ENCODE measurements around the gene RUNX1.
"Not testable (repeated sequence)": the region's sequence is repeated elsewhere in the genome, so short reads cannot be mapped to it uniquely, and the experiment has no call there.

The RUNX1 gene

GRCh38 chr21:34817821-34818661, 231.1 kb downstream of the RUNX1 start:
- no peak for DNase-seq

DNA sequence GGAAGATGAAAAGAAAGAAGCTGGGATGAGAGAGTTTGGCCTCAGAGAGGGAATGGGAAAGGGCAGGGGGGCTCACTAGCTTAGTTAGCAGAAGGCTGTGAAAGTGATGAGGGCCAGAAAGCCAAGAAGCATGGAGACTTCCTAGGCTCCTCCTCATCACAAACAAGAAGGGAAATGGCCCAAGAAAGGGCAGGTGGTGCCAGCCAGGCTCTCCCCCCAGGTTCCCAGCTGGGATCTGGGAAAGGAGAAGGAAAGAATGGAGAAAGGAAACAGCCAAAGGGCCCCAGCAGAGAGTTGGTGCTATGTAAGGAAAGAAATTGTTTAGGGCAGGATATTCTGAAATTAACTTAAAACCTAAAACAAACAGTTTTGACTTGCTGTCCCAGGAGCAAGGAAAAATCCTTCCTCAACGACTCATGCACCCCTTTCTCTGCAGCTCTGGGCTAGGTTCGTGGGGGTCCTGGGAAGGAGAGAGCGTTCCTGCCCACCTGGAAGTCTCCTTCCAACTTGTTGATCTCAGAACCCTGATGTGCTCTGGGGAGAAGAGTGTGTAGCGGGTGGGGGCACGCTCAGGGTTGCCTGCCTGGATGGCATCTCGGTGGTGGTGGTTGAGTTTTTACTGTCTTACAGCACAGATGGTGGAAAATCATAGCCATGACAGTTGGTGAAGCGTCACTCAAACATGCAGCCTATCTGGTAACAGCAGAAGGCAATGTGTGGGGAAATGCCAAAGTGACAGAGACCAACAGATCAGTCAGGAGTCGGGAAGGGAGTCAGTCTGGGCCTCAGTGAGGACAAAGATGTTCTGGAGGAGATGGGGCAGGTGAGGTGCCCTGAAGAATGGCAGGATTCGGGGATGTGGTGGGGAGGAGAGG, 233.0 kb downstream of the RUNX1 start:
- no peak for DNase-seq

GRCh38 chr21:34814529-34814951, 234.6 kb downstream of the RUNX1 start:
- peak; percentile 81 for DNase-seq

- no peak for DNase-seq
Observed at GRCh38 chr21:34813266-34813894, 235.7 kb downstream of the RUNX1 start.

DNA sequence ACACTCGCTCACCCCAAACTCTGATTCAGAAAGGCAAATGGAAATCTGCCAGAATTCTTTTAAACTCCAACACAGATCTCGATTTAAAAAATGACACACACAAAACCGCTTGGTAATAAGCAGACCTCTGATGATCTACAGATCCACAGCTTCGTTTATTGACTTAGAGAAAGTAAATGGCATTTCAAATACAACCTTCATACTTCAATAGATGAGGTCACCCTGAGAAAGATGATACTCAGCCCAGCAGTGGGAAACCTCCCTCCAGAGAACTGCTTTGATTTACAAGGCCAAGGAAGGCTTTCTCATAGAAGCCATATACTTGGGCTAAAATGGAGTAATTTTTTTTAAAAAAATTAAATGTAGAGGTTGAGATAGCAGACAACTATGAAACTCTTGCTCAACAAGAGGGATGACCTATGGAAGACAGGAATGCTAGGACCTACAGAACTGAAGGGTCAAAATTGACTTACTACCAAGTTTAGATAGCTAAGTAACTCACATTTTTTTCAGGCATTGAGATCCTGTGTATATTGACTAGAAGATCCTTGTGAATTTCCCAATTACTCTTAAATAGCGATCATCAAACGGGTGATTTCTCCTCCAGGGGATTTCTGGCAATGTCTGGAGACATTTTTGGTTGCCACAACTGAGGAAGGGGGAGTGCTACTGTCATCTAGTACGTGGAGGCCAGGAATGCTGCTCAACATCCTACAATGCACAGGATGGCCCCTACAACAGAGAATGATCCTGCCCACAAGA, 236.4 kb downstream of the RUNX1 start:
- no peak for DNase-seq

- DNase-seq = no peak
Observed at GRCh38 chr21:34811368-34811767, 237.7 kb downstream of the RUNX1 start.

GRCh38 chr21:34810786-34811185, 238.3 kb downstream of the RUNX1 start:
- no peak for DNase-seq

DNA sequence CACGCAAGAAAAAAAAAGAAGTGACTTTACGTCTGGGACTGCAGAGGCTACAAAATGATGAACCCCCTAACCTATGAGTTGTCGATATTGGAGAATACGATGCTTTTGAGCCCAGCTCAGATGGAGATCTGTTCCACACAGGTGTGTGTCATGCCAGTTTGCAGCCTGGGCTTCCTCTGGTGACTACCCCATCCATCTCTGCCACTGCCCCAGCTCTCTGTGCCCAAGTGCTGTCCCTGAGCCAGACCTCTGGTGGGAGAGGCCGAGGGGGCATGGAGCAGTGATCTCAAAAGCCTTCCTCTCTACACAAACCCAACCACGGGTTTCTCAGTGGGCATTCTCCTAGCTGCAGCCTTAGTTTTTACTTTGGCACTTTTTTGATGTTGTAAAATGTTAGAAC, 239.3 kb downstream of the RUNX1 start:
- DNase-seq = no peak

DNA sequence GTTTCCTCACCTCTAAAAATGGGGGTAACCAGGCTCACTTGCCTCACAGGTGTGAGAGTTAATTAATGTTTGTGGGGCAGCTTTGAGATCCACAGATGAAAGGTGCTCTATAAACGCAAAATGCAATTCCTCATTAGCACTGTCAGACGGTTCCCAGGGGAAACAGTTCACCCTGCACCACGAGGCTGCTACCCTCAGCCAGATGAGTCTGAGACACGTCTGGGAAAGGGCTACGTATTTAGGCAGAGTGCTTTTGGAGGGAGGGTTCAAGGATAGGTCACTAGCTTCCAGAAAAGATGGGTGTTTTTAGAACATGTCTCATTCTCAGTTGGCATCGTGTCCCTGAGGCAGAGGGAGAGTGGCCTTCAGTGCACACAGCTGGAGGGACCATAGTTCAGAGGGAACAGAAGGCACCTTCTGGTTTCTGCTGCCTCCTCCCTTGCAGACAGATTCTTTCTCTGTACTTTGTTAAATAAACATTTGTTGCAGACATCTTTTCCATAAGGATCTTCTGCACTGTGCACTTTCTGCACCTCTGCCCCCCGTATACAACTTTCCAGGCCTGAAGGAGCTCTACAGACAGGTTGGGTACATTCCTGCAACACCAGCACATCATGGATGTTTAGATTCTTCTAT, 240.4 kb downstream of the RUNX1 start:
- no peak for DNase-seq

DNA sequence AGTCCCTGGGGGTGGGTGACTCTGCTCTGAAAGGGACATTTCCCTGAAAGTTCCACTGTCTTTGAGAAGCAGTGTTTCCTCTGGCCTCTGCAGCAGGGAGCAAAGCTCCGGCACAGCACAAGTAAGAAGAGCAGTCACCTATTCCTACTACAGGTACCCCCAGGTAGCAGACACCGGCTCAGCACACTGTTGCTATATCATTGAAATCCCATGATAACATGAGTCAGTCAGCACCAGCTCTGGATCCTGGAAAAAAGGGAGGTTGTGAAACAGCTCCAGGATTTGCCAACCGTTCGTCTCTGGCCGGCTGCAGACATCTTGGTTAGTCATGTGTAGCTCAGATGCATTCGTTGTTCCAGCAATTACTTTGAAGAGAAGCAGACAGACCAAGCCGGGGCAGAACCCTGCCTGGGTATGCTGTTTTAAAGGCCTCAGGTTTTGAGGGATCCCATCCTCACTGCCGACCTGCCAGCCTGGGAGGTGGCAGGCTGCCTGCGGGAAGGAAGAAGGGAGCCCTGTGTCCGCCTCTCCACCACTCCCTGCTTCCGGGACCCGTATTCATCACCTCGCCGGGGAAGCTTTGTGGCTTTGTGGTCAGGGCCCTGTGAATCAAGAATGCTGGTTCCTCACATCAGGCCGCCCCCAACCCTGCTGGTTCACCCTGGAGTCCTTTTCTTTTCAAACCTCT, 241.1 kb downstream of the RUNX1 start:
- no peak for DNase-seq

DNA sequence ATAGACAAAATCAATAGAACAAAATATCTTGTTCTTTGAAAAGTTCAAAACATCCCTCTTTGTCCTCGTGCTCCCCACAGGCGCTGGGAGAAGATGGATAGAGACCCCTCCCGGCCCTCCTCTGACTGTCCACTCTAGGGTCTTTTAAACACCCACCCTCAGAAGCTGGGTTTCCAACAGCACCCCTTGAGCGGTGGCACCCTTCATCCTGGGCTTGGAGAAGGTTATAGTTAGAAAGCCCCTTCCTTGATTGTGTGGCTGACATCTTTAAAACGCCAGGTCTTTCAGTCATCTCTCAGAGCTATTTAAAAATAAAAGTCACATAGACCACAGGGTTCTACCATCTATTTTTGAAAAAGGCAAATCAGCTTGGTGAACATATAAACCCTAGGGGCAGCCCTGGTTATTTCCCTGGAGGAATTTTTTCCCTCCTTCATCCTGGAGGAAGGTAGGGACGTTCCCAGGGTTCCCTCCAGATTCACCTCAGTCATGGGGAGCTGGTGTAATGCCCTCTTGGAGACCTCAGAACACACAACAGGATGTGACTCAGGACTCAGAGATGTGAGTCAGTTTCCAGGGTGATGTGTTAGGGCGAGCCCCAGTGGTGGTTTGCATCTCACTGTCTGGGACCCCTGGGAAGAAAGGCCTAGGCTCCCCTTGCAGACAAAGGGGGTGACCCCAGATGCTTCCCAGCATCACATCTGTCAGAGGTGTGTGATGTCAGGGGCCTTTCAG, 241.8 kb downstream of the RUNX1 start:
- no peak for DNase-seq

- DNase-seq = no peak
Observed at GRCh38 chr21:34806423-34806822, 242.7 kb downstream of the RUNX1 start.

- no peak for DNase-seq
Observed at GRCh38 chr21:34805157-34805556, 243.9 kb downstream of the RUNX1 start.

DNA sequence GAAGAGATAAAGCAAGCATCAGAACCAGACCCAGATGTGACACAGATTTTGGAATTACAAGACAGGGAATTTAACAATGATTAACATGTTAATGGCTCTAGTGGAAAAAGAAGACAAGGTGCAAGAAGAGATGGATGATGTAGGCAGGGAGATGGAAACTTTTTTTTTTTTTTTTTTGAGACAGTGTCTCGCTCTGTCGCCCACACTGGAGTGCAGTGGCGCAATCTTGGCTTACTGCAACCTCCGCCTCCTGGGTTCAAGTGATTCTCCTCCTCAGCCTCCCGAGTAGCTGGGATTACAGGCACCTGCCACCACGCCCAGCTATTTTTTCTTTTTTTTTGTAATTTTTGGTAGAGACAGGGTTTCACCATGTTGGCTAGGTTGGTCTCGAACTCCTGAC, 244.5 kb downstream of the RUNX1 start:
- not testable (repeated sequence) for DNase-seq

- DNase-seq = no peak
Observed at GRCh38 chr21:34803782-34804370, 245.2 kb downstream of the RUNX1 start.

DNA sequence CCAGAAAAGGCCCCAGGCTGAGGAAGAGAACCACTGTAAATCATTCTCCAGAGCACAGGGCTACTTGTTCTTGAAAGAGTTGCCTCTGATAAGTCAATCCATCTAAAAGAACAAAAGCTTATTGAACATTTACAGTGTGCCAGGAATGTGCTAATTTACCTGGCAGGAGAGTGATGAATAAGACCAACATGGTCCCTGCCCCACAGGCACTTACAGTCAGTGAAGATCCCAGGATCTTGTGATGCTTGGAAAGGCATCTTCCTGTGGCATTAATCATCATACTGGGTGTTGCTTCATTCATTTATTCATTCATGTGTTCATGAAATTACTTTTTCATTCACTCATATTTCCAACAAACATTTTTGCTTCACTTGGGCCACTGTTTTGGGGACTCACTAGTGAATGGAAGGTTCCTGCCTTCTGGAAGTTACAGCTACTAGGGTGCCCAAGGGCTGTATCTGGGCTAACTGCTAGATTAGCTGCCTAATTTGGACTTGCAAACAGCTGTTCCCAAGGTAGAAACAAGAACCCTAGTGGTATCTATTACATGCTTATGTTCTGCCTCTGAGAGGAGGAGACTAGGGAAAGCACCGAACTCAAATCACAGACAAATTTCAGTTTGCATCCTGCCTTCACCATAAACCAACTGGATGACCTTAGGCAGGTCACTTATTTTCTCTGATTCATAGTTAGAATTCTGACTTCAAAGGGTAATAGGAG, 246.8 kb downstream of the RUNX1 start:
- no peak for DNase-seq

- DNase-seq = peak; percentile 46
Observed at GRCh38 chr21:34801519-34802132, 247.5 kb downstream of the RUNX1 start.

- DNase-seq = no peak
Observed at GRCh38 chr21:34800797-34801518, 248.1 kb downstream of the RUNX1 start.

DNA sequence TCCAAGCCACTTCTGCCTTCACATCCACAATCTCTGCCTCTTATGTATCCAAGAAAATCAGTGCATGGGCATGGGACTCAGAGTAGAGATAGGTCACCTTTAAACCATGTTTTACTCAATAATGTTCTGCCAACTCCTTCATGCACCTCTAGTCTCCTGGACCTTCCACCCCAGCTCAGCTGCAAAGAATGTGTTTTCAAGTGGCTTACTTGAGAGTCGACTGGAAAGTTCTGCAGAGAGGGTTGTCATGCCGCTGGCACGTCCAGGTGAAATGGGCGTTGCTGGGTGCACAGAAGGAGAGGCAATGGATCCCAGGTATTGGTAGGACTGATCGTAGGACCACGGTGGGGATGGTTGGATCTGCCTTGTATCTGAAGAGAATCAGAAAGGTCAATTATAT, 250.0 kb downstream of the RUNX1 start:
- no peak for DNase-seq
